Chondrocyte (in vitro differentiated cells): ENCODE results near the gene OR13C2. TPM values are rescaled to one million over a fixed set of nuclear protein-coding genes. Genes with fewer than 3 reads are reported as not detected.

Source experiments
- DNase-seq: peaks from one replicate; pipeline ENCODE4 v3.0.0; 2021; ENCODE audit warnings: mixed read lengths, low spot score
- H3K27ac Mint-ChIP-seq: one replicate; pipeline ENCODE4 v1.8.0; 2021; ENCODE audit warnings: mild to moderate bottlenecking, moderate library complexity, mixed read lengths; ENCODE audit not compliant: unreplicated experiment
- H3K27me3 Mint-ChIP-seq: 2 replicates; pipeline ENCODE4 v1.8.0; 2021; ENCODE audit warnings: low read depth, mixed read lengths
- H3K36me3 Mint-ChIP-seq: 2 replicates; pipeline ENCODE4 v1.8.0; 2021; ENCODE audit warnings: low read depth, mixed read lengths
- H3K4me1 Mint-ChIP-seq: 2 replicates; pipeline ENCODE4 v1.8.0; 2021; ENCODE audit warnings: low read depth, mild to moderate bottlenecking, mixed read lengths
- H3K4me3 Mint-ChIP-seq: one replicate; pipeline ENCODE4 v1.8.0; 2021; ENCODE audit warnings: mild to moderate bottlenecking, moderate library complexity, mixed read lengths; ENCODE audit not compliant: unreplicated experiment
- H3K9me3 Mint-ChIP-seq: 2 replicates; pipeline ENCODE4 v1.8.0; 2021; ENCODE audit warnings: low read depth, mixed read lengths
- total RNA-seq: library from RNA; stranded (reverse); gene quantifications from 3 replicates; pipeline ENCODE4 v1.2.1, GENCODE V29; 2021
- TF ChIP-seq, protein P1 (sequence below): fragments of 200-600 bp; sonication (generic); IDR thresholded peaks from 2 replicates; pipeline ENCODE4 v1.5.0; 2021; ENCODE audit warnings: antibody characterized with exemption, mild to moderate bottlenecking, moderate library complexity

OR13C2 gene
- total RNA-seq, 1 donor from 2014 or later: not detected

DNA sequence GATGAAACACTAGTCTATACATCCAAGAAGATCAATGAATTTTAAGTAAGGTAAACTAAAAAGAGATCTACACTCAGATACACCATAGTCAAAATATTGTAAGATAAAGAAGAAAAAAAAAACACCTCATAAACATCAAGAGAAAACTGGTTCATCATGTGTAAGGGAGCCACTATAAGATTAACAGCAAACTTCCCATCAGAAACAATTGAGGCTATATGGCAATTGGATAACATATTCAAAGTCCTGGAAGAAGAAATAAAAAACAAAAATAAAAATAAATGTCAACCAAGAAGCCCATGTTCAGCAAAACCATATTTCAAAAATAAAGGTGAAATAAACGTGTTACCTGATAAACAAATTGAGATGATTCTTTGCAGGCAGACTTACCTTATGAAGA is 32.8 kb downstream of the OR13C2 start:
- peaks cover 13% of the 10 kb centered on the region for H3K9me3 Mint-ChIP-seq
- no peaks in the 10 kb centered on the region for H3K36me3 Mint-ChIP-seq
- H3K27me3 Mint-ChIP-seq: peaks cover 6% of the 10 kb centered on the region
- no peak for DNase-seq
- no peaks in the 10 kb centered on the region for H3K4me1 Mint-ChIP-seq
- TF ChIP-seq, protein P1, sequence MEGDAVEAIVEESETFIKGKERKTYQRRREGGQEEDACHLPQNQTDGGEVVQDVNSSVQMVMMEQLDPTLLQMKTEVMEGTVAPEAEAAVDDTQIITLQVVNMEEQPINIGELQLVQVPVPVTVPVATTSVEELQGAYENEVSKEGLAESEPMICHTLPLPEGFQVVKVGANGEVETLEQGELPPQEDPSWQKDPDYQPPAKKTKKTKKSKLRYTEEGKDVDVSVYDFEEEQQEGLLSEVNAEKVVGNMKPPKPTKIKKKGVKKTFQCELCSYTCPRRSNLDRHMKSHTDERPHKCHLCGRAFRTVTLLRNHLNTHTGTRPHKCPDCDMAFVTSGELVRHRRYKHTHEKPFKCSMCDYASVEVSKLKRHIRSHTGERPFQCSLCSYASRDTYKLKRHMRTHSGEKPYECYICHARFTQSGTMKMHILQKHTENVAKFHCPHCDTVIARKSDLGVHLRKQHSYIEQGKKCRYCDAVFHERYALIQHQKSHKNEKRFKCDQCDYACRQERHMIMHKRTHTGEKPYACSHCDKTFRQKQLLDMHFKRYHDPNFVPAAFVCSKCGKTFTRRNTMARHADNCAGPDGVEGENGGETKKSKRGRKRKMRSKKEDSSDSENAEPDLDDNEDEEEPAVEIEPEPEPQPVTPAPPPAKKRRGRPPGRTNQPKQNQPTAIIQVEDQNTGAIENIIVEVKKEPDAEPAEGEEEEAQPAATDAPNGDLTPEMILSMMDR: no peak
- no peak overlapping the region for H3K4me3 Mint-ChIP-seq
- H3K27ac Mint-ChIP-seq: no peak overlapping the region

DNA sequence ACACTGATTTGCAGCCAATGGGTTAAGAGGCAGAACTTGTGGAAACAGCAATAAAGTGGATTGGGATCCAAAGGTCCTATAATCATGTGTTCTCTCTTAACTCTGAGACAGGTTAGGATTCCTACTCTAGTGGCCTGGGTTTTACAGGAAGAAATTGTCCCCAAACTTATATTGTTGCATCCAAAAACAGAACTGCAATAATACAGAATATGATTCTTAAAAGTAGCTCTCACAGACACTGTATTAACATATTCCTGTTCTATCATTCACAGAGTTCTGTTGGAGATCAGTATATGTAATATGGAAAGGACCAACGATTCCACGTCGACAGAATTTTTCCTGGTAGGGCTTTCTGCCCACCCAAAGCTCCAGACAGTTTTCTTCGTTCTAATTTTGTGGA is 36.6 kb downstream of the OR13C2 start, which contains the start of gene OR13C8:
TSS of gene OR13C8 (plus strand) at position 301 of the 400 bp plus-strand sequence. CDS start at position 301, 0 bp downstream.
- H3K4me1 Mint-ChIP-seq: no peaks in the 10 kb centered on the region
- peaks cover 13% of the 10 kb centered on the region for H3K9me3 Mint-ChIP-seq
- H3K4me3 Mint-ChIP-seq: no peak within 1 kb of the TSS
- DNase-seq: no peak
- H3K36me3 Mint-ChIP-seq: no peaks in the 10 kb centered on the region
- TF ChIP-seq, protein P1: no peak
- H3K27ac Mint-ChIP-seq: no peak within 1 kb of the TSS
- peaks cover 7% of the 10 kb centered on the region for H3K27me3 Mint-ChIP-seq

DNA sequence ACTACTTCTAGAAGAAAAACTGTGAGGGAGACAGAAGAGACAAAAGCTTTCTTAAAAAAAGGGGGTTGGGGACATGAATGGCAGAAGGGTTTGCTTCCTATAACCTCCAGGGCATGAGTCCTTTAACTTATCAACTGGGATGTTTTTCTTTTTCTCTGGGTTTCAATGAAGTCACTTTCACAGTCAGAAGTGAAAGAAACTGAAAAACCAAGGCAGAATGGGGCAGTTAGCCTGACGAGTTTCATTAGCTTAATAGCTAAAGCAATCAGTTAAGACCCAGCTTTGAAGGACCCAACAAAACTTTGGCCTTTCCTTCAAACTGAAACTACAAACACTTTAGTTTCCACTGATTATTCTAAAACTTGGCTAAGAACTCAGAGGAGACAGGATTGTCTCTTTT is 41.1 kb downstream of the OR13C2 start:
- Mint-ChIP-seq H3K9me3 (peaks cover 6% of the 10 kb centered on the region), H3K27me3 (peaks cover 8% of the 10 kb centered on the region), H3K4me3 (no peak overlapping the region), H3K27ac (no peak overlapping the region), H3K36me3 (no peaks in the 10 kb centered on the region), H3K4me1 (no peaks in the 10 kb centered on the region)
- no peak for DNase-seq
- TF ChIP-seq, protein P1: no peak

DNA sequence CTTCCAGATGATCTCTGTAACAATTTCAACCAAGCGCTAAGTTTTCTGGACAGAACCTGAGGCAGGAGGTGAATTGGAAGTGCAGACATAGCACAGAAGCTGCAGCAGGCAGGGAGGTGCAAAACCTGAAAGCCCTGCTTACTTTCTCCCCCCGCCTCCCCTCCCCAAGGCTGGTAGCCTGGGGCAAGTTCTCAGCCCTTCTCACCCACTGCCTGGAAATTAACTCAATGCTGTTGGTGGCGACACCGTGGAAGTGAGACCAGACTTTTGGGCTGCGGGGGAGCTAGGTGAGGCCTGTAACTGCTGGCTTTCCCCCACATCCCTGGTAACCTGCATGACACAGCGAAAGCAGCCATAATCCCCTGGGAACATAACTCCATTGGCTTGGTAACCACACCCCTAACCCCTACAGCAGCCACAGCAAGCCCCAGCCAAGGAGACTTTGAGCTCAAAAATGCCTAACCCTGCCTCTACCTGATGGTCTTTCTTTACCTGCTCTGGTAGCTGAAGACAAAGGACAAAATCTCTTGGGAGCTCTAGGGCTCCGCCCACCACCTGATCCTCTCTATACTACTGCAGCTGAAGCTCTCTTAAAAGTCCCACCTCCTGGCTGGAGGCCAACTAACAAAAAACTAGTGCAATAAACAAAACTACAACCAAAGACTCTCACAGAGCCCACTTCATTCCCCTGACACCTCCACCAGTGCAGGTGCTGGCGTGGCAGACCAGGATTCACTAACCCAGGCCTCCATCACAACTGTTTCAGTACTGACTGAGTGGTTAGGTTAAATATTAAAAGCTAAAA is 48.4 kb downstream of the OR13C2 start:
- H3K36me3 Mint-ChIP-seq: no peaks in the 10 kb centered on the region
- DNase-seq: no peak
- no peak overlapping the region for H3K4me3 Mint-ChIP-seq
- no peak overlapping the region for H3K27ac Mint-ChIP-seq
- H3K27me3 Mint-ChIP-seq: no peaks in the 10 kb centered on the region
- H3K9me3 Mint-ChIP-seq: peaks cover 17% of the 10 kb centered on the region
- TF ChIP-seq, protein P1: no peak
- peaks cover 6% of the 10 kb centered on the region for H3K4me1 Mint-ChIP-seq

DNA sequence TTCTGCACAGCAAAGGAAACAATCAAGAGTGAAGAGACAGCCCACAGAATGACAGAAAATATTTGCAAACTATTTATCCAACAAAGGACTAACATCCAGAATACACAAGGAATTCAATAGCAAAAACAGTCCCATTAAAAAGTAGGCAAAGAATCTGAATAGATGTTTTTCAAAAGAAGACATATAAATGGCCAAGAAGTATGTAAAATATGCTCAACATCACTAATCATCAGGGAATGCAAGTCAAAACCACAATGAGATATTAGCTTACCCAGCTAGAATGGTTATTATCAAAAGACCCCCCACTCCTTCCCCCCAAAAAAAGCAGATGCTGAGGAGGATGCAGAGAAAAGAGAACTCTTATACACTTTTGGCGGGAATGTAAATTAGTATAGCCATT is 49.9 kb downstream of the OR13C2 start:
- peaks cover 17% of the 10 kb centered on the region for H3K9me3 Mint-ChIP-seq
- TF ChIP-seq, protein P1: no peak
- H3K27me3 Mint-ChIP-seq: no peaks in the 10 kb centered on the region
- no peak for DNase-seq
- H3K36me3 Mint-ChIP-seq: no peaks in the 10 kb centered on the region
- H3K4me3 Mint-ChIP-seq: no peak overlapping the region
- H3K27ac Mint-ChIP-seq: no peak overlapping the region
- peaks cover 6% of the 10 kb centered on the region for H3K4me1 Mint-ChIP-seq

Other genes with a start within 250 kb of the OR13C2 start
- not detected in 3 replicates for gene OR13F1, start 101.4 kb downstream of the OR13C2 start, total RNA-seq
- not detected in 3 replicates for gene OR13C4, start 78.4 kb downstream of the OR13C2 start, total RNA-seq
- gene OR13C3, start 68.8 kb downstream of the OR13C2 start, total RNA-seq: not detected in 3 replicates
- not detected in 3 replicates for gene OR13C8, start 36.5 kb downstream of the OR13C2 start, total RNA-seq
- not detected in 3 replicates for gene OR13C5, start 6.2 kb downstream of the OR13C2 start, total RNA-seq
- gene OR13C9, start 12.6 kb upstream of the OR13C2 start, total RNA-seq: not detected in 3 replicates
- not detected in 3 replicates for gene OR13D1, start 88.9 kb upstream of the OR13C2 start, total RNA-seq
- 33.2 to 39.0 TPM (median 33.9 TPM) in 3 replicates for gene NIPSNAP3A, start 142.1 kb upstream of the OR13C2 start, total RNA-seq
- 2.1 to 3.8 TPM (median 2.3 TPM) in 3 replicates for gene NIPSNAP3B, start 158.5 kb upstream of the OR13C2 start, total RNA-seq